Adrenal gland (tissue), 12 donors: ENCODE measurements around the gene PSMD3. TPM values are rescaled to one million over a fixed set of nuclear protein-coding genes. Genes with fewer than 3 reads are reported as not detected.

Experiments used
- DNase-seq, 7 donors: peaks; one replicate each; pipeline ENCODE4 v3.0.0-alpha.2; 2019 to 2020
- H3K27ac ChIP-seq, 5 donors: fragments of 200-600 bp; sonication (generic) in 4 of 5; 1 replicate in 3 of 5; 2 replicates in 2 of 5; pipeline versions ENCODE4 v1.5.1 to v1.8.0; 2016 to 2020; ENCODE audit warnings: mild to moderate bottlenecking in 1 of 5
- H3K27me3 ChIP-seq: fragments of 200-600 bp; 2 replicates; pipeline ENCODE4 v1.8.0; 2021
- H3K36me3 ChIP-seq, 2 donors: fragments of 200-600 bp; replicated peaks in 1 of 2; 1 replicate in 1 of 2; 2 replicates in 1 of 2; pipeline versions ENCODE4 v1.5.1 to v1.8.0; 2018 to 2022
- H3K4me1 ChIP-seq, 2 donors: fragments of 200-600 bp; replicated peaks in 1 of 2; 1 replicate in 1 of 2; 2 replicates in 1 of 2; pipeline versions ENCODE4 v1.5.1 to v1.8.0; 2018 to 2021
- H3K4me3 ChIP-seq, 4 donors: fragments of 200-600 bp; sonication (generic) in 3 of 4; one replicate each; pipeline ENCODE4 v1.5.1; 2016 to 2018
- H3K9me3 ChIP-seq, 3 donors: fragments of 200-600 bp; sonication (generic) in 1 of 3; replicated peaks in 1 of 3; 1 replicate in 2 of 3; 2 replicates in 1 of 3; pipeline versions ENCODE4 v1.5.1 to v1.8.0; 2016 to 2021
- CTCF ChIP-seq, 6 experiments: fragments of 450-650 bp in 4 of 6; fragments of 200-600 bp in 2 of 6; sonication (generic) in 1 of 6; IDR thresholded peaks; 1 replicate in 5 of 6; 2 replicates in 1 of 6; pipeline versions ENCODE4 v1.5.1 to v1.8.0; 2016 to 2021; ENCODE audit warnings: antibody characterized with exemption in 6 of 6, mild to moderate bottlenecking in 2 of 6, moderate library complexity in 1 of 6
- POLR2A ChIP-seq, 2 donors: fragments of 450-650 bp; IDR thresholded peaks; one replicate each; pipeline ENCODE4 v1.6.1; 2017; ENCODE audit warnings: antibody characterized with exemption in 2 of 2, mild to moderate bottlenecking in 2 of 2, moderate library complexity in 1 of 2
- WGBS, 4 donors: extraction: QIAGEN DNeasy Blood & Tissue Kit in 2 of 4; methylation state at CpG; one replicate each; pipeline versions ENCODE4 v1.1.5 to v1.1.7; 2013 to 2017; 5-methylcytosine and 5-hydroxymethylcytosine counted together
- intact Hi-C, 2 donors: fragments of 100-400 bp; cut with DNase I; formaldehyde crosslinking; loops; one replicate each; pipeline versions ENCODE4 v1.14.1 to v1.15.0; 2022 to 2023
- polyA plus RNA-seq, 3 donors: library from polyadenylated mRNA; stranded (reverse); fragments of 200-250 nt in 2 of 3; fragments of 350-450 nt in 1 of 3; fragmentation: Illumina TruSeq in 1 of 3; extraction: RNeasy Lipid Tissue Mini Kit (QIAGEN cat#74804) in 1 of 3; gene quantifications; one replicate each; pipeline ENCODE4 v1.2.3, GENCODE V29; 2013 to 2014
- total RNA-seq, 9 donors: library from RNA; depleted of rRNA in 4 of 9; stranded (reverse); fragments of >200 nt in 4 of 9; fragments of 120-200 nt in 1 of 9; fragmentation: NEBNext Ultra II Directional in 1 of 9; extraction: Animal tissue kit (Norgen Biotek cat#: 25700) in 1 of 9; gene quantifications; one replicate each; pipeline versions ENCODE4 v1.1.0 to v1.2.4, GENCODE V29; 2013 to 2023
- donor health status: healthy with polysubstance abuse.
- donor health status: Bipolar disorder and iron deficiency.
- donor health status: DM: yes; HTN: yes; CAD: no.
- donor health status: DM: no; HTN: no; CAD: no.
- donor health status: DM: no; HTN: no; CAD: no.
- donor health status: DM: yes; HTN: yes; CAD: no.

The PSMD3 gene
- total and polyA plus RNA-seq, 12 donors = 42.8 to 123 (median 97.3) TPM

DNA sequence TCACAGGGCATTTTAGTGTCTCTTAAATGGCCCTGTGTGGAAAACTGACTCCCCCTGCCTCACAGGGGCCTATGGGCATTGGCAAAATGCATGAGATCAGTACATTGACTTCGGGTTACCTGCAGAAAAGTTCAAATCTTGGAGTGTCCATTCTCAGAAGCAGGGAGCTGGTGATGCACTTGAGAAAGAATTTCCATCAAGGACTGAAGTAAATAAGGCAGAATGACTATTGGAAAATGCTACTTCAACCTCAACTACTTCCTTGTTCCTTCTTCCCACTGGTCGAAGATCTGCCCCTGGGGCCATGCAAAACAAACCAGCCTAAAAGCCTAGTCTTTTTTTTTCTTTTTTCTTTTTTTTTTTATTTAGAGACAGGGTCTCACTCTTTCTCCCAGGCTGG lies 31.6 kb upstream of the PSMD3 start:
- Histone ChIP-seq H3K27me3 (peaks cover 3% of the 10 kb centered on the region), H3K4me3 (no peak overlapping the region), H3K9me3 (no peaks in the 10 kb centered on the region), H3K36me3 (no peaks in the 10 kb centered on the region), H3K27ac (no peak overlapping the region), H3K4me1 (no peaks in the 10 kb centered on the region)
- intact Hi-C loops = no loop called here
- DNase-seq = no peak
- WGBS, 4 donors = 84 to 96% (median 88%) methylated on average over 2 of the region's 2 CpGs
- TF ChIP-seq CTCF (IDR thresholded peaks at IDR 0.05) = no peak
- TF ChIP-seq POLR2A (IDR thresholded peaks at IDR 0.05) = no peak

DNA sequence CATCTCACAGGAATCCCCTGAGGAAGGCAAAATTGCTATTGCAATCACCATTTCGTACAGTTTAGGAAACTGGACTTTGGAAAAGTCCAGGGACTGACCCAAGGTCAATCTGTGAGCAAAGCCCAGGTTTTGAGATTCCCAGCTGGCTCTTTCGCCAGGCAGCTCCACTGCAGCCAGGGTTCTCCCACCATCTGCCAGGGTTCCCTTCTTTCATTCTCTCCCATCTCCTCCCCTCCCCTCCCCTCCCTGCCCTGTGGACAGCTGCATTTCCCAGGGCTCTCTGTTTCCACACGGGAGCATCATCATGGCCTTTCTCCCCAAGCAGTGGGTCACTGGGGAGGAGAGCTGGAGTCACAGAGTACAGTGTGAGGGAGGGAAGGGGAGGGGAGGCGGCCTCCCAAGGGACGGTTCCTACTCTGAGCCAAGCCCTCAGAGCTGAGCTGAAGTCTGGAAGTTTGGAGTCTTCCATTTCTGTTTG lies 29.7 kb upstream of the PSMD3 start:
- Histone ChIP-seq H3K36me3 (no peaks in the 10 kb centered on the region), H3K4me3 (no peak overlapping the region), H3K27me3 (no peaks in the 10 kb centered on the region), H3K9me3 (no peaks in the 10 kb centered on the region), H3K4me1 (no peaks in the 10 kb centered on the region), H3K27ac (no peak overlapping the region)
- WGBS, 4 donors = 24 to 49% (median 35%) methylated on average over 3 to 5 of the region's 5 CpGs
- DNase-seq = peak in 2 of 7 donors; percentile 33 to 46
- no peak for TF ChIP-seq POLR2A (IDR thresholded peaks at IDR 0.05)
- no peak for TF ChIP-seq CTCF (IDR thresholded peaks at IDR 0.05)
- intact Hi-C loops = no loop called here

DNA sequence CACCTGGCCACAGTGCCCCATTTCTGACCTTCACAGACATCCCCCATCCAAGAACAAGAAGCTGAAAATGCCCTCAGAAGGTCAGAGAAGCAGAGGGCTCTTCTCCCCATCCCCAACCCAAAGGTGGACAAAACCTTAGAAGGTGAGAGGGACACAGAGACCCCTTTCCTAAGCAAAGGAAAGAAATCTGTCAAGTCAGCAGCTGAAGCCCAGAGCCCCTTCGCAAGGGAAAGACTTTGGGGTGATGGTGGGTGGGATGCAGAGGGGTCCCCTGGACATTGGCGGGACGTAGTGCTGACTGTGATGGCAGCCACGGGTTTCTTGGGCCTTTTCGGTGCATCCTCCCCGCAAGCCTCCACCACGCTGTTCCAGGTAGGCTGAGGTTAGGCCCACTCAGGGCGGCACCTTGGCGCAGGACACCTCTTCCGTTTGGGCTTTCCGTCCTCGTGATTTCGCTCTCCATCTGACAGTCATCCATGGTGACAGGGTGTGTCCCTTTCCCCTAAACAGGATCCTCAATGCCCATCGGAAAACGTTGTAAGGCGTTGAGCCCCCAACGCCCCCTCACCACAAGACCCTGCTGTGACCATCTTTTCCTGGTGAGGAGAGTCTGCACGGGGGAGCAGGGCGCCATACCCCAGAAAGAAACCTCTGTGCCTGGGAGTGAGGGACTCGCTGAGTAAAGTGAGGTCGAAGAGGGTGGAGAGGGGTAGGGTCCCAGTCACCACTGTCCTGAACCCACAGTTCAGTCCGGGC lies 28.5 kb upstream of the PSMD3 start:
- Histone ChIP-seq H3K9me3 (no peaks in the 10 kb centered on the region), H3K4me1 (no peaks in the 10 kb centered on the region), H3K27me3 (no peaks in the 10 kb centered on the region), H3K36me3 (no peaks in the 10 kb centered on the region), H3K4me3 (peak overlapping the region in 1 of 4 donors; percentile 55), H3K27ac (no peak overlapping the region)
- peak in 5 of 7 donors; percentile 27 to 66 (median 48) for DNase-seq
- intact Hi-C loops = no loop called here
- 69 to 88% (median 72%) methylated on average over 14 to 22 of the region's 22 CpGs for whole genome bisulfite sequencing, 4 donors
- TF ChIP-seq CTCF (IDR thresholded peaks at IDR 0.05) = no peak
- peak in 1 of 2 donors; percentile 26 for TF ChIP-seq POLR2A (IDR thresholded peaks at IDR 0.05)

DNA sequence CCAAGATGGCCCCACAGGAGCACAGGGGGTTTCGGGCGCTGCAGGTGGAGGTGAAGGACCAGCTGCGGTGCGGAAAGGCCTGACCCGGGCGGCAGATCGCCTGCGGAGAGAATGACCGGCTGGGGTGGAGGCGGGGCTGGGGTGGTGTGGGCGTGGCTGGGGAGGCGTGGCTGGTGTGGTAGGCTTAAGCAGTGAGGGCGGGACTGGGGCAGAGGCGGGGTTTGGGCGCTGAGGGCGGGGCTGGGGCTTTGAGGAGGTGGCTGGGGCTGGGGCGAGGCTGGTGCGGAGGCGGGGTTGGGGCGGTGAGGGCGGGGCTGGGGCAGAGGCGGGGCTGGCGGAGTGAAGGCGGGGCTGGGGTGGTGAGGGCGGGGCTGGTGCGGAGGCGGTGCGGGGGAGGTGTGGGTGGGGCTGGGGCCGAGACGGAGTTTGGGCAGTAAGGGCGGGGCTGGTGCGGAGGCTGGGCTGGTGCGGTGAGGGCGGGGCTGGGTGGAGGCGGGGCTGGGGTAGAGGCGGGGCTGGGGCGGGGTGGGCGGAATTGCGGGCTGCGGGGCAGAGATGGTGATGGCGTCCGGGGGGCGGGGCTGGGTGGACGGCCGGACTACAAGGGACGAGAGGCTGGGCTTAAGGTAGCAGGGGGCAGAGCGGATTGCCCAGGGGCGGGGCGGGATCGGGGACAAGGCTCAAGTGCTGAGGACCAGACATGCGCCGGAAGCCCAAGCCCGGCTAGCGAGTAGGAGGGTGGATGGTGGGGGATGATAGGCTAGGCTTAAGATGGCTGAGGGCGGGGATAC lies 27.7 kb upstream of the PSMD3 start:
- no peak for TF ChIP-seq CTCF (IDR thresholded peaks at IDR 0.05)
- TF ChIP-seq POLR2A (IDR thresholded peaks at IDR 0.05) = no peak
- Histone ChIP-seq H3K9me3 (no peaks in the 10 kb centered on the region), H3K27ac (peak overlapping the region in 1 of 5 donors; percentile 72), H3K36me3 (no peaks in the 10 kb centered on the region), H3K4me3 (peak overlapping the region in 1 of 4 donors; percentile 55), H3K4me1 (no peaks in the 10 kb centered on the region), H3K27me3 (no peaks in the 10 kb centered on the region)
- DNase-seq = peak; percentile 98 to 99 (median 98)
- intact Hi-C loops = no loop called here
- WGBS, 4 donors = 0 to 1% (median 1%) methylated on average over 3 to 52 of the region's 55 CpGs; no CpG with 5 or more reads in 1 of the 4 donors
